GM19099 (cell line): ENCODE results near the gene KCMF1.

Source experiments
- POLR2A ChIP-seq: IDR thresholded peaks from 3 replicates; pipeline ENCODE4 v1.6.1; 2011; ENCODE audit warnings: low read depth; ENCODE audit not compliant: insufficient read length; ENCODE audit errors: extremely low read depth

Gene KCMF1

DNA sequence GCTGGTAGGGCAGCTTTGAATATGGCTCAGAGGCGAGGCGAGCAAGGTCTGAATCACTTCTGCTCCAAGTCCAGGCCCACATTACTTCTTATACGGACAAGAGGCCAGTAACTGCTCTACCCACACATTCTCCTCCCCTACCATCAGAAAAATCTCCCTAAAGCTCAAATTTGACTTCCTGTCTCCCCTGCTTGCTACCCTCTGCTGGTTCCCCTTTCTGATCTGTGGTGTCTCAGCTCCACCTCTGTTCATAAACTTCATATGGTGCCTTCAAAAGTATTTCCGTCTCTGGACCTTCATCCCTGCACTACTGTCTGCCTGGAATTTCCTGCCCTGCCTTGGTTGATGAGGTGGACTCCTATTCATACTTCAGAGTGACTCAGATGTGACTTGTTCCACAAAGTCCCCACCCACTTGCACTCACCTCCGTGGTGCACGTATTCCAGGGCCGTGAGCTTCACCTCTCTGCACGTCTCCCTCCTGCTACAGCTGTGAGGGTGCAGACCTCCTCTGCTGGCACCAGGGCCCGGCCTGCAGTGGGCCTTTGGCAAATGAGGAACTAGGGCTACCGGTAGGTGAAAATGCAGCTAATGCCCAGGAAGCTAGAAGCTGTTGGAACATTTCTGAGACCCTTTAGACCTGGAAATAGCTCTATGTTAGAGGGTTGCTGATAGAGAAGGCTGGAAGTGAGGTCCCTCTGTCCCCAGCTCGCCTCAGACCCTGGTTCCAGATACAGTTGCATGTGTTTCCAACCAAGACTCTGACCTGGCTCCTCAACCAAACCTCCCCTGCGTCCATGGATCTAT is 24.6 kb upstream of the KCMF1 start:
- peak; percentile 21 for TF ChIP-seq POLR2A

- no peak for TF ChIP-seq POLR2A
Observed at GRCh38 chr2:84947010-84947593, 23.9 kb upstream of the KCMF1 start.

- no peak for TF ChIP-seq POLR2A
Observed at GRCh38 chr2:84953535-84953934, 17.4 kb upstream of the KCMF1 start.

DNA sequence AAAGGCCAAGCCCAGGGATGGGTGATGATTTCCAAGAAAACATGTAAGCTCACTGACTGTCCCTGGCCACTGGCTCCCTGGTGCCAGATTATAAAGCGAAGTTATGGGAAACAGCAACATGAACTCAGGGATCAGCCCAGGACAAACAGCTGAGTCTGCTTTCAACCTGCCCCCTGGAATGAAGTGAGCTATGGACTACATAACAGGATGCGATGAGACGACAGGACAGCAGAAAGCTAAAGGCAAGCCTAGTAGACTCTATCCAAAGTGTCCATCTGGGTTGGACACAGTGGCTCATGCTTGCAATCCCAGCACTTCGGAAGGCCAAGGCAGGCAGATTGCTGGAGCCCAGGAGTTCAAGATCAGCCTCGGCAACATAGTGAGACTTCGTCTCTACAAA is 16.6 kb upstream of the KCMF1 start:
- TF ChIP-seq POLR2A: no peak

DNA sequence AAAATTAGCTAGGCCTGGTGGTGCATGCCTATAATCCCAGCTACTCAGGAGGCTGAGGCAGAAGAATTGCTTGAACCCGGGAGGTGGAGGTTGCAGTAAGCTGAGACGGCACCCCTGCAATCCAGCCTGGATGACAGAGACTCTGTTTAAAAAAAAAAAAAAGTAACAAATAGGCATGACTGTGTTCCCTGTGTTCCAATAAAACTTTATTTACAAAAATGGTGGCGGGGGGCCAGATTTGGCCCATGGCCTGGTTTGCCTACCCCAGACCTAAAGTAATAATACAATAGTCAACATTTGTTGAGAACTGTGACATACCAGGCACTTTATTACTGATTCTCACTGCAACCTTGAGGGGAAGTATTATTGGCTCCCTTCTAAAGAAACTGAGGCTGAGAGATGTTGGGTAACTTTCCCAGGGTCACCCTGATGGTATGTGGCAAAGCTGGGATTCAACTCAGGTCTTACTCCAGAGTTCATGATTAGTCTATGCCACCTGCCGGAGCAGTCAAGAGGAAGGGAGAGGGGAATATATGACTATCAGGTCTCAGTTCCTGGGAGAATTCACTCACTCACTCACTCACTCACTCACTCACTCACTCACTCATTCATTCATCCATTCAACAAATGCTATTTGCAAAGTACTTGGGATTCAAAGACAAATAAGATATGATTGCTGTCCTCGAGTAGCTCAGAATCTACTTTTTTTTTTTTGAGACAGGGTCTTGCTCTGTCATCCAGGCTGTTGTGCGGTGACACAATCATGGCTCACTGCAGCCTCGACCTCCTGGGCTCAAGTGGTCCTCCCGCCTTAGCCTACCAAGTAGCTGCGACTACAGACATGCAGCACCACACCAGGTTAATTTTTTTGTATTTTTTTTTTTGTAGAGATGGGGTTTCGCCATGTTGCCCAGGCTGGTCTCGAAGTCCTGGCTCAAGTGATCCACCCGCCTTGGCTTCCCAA is 14.3 kb upstream of the KCMF1 start:
- TF ChIP-seq POLR2A: no peak

- no peak for TF ChIP-seq POLR2A
Observed at GRCh38 chr2:84957771-84958134, 13.2 kb upstream of the KCMF1 start.

GRCh38 chr2:84958135-84959059 is 12.6 kb upstream of the KCMF1 start:
- no peak for TF ChIP-seq POLR2A

DNA sequence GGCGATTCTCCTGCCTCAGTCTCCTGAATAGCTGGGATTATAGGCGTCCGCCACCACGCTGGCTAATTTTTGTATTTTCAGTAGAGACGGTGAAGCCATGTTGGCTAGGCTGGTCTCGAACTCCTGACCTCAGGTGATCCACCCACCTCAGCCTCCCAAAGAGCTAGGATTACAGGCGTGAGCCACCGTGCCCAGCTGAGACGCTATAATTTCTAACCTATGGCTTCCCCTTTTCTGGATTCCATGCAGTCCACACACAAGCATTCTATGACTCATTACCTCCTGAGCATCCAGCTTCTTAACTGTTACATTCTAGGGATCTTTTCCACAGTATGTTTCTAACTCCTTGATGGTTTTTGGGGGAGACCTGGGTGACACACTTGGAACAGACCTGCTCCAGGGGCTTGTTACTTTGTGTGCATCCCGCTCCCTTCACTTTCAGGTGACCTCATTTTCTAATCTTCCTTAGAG is 11.8 kb upstream of the KCMF1 start:
- peak; percentile 6 for TF ChIP-seq POLR2A

DNA sequence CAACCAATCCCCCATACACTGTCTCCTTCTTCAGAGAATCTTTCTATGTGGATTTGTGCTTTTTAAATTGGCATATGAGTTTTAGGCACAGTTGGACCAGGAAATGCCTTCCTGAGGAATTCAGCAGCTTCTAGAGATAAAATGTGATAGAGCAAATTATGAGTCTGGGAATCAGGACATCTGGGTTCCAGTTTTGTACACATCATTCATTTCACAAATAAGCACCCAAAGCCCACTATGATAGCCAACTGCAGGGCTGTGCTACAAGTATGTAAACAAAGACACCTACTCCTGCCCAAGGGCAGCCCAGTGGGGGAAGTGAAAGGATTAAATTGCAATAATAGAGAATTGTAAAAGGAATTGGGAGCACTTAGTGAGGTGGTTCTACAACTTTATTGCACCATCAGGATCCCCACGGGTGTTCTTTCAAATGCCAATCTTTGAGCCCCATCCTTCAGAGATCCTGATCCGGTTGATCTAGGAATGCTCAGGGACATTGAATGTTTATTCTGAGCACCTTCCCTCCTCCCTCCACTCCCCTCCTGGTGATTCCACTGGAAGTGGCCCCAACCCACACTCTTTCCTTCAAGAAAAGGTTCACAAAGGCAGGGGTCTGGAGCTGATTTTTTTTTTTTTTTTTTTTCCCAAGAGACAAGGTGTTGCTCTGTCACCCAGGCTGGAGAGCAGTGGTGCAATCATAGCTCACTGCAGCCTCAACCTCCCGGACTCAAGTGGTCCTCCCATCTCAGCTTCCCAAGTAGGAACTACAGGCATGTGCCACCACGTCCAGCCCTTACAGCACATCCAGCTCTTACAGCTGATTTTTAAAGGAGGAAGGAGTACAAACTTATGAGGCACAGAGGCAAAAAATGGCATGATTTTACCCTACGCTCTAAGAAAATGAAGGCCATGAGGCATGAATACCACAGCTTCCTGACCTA is 11.1 kb upstream of the KCMF1 start:
- TF ChIP-seq POLR2A: no peak

- no peak for TF ChIP-seq POLR2A
Observed at GRCh38 chr2:84962917-84963316, 8.0 kb upstream of the KCMF1 start.

DNA sequence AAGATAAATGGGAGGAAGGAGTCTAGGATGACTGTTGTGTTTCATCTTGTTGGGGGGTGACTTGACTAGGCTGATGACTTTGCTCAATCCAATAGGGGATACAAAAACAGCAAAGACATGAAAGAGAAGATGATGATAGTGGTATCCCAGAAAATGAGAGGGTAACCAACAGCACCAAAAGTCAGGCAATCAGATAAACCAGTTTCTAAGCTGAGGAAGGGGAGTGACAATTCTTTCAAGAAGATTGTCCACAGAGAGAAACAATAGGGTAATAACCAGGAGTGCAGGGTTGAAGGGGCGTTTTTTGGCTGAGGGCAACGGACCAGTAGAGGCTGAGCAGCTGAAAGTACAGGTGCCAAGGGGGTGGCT is 7.7 kb upstream of the KCMF1 start:
- TF ChIP-seq POLR2A: no peak

DNA sequence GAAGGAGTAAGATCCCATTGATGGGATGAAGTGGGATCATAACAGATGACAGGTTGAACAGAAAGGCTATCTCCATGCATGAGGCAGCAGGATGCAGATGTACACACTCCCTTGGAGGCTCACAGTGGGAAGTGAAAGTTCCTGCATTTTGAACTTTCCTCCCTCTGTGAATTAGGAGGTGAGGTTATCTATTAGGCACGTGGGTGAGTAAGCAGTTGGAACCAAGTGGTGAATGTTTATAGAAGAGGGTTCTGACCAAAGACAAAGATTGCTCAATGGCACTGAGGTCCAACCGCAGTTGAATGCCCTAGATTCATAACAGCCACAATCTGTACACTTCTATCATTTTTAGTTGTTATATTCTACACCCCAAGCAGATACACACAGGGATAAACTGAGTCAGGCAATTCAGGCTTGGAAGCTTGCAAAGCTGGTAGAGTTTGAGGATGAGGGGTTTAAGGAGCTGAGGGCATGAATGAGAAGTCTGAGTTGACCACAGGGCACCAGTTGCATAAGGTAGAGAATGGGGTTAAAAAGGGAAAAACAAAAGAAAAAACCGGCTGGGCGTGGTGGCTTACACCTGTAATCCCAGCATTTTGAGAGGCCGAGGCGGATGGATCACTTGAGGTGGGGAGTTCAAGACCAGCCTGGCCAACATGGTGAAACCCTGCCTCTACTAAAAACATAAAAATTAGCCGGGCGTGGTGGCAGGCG is 7.1 kb upstream of the KCMF1 start:
- TF ChIP-seq POLR2A: no peak
